ENCODE results near the gene ABCC3.

ABCC3 gene

GRCh38 chr17:50737118-50737698 lies 102.5 kb downstream of the ABCC3 start:
- no peak for TF ChIP-seq CTCF (IDR thresholded peaks at IDR 0.05; ENCODE audit: insufficient read depth, missing control alignments)
- DNase-seq (ENCODE audit: insufficient read length, low spot score), result no peak
- no peak for FAIRE-seq

- FAIRE-seq (no peak), DNase-seq (ENCODE audit: insufficient read length, low spot score) (no peak)
- no peak for TF ChIP-seq CTCF (IDR thresholded peaks at IDR 0.05; ENCODE audit: insufficient read depth, missing control alignments)
Observed at GRCh38 chr17:50739098-50739497, 104.4 kb downstream of the ABCC3 start.
